Ramos (cell line): ENCODE results near the gene UBE2V1.
"Not testable (repeated sequence)": the region's sequence is repeated elsewhere in the genome, so short reads cannot be mapped to it uniquely, and the experiment has no call there.

Source experiments
- in situ Hi-C: fragments of 300-500 bp; cut with MboI; formaldehyde crosslinking; loops from one replicate; pipeline ENCODE4 v1.14.3; 2022; ENCODE audit warnings: low sequenced_read_pairs; ENCODE audit not compliant: unreplicated experiment

Gene UBE2V1

DNA sequence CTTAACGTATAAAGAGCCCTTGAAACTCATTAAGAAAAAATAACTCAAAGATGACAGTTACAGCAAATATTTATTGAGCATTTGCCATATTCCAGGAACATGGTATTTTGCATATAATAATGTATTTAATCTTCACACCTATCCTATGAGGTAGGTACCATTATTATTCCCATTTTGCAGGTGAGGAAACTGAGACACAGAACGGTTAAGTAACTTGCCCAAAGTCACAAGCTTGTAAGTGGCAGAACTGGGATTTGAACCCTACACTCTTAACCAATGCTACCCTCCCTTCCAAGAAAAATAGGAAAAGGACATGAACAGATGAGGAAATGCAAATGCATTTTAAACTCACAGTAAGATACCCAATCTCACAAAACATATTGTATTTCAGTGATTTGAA lies 5.3 kb upstream of the UBE2V1 start:
- in situ Hi-C loops = no loop called here

DNA sequence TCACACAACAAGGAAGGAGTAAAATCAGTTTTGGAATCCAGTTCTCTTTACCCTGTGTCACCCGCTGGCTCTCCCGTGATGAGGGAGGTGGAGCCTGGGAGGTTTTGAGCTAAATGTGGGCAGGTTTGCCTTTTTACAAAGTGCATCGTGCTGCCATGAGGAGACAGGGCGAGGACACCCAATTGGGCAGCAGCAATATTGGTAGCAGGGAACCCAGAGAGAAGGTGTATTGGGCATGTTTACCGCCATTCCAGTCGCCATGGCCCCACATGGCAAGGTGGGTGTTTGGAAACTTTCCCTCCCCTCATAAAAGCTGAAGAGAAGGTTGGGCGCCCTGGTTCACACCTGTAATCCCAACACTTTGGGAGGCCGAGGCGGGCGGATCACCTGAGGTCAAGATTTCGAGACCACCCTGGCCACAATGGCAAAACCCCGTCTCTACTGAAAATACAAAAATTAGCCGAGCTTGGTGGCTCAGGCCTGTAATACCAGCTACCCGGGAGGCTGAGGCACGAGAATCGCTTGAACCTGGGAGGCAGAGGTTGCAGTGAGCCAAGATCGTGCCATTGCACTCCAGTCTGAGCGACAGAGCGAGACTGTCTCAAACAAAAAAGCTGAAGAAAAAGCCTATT lies 3.5 kb upstream of the UBE2V1 start:
- in situ Hi-C loops = no loop called here

DNA sequence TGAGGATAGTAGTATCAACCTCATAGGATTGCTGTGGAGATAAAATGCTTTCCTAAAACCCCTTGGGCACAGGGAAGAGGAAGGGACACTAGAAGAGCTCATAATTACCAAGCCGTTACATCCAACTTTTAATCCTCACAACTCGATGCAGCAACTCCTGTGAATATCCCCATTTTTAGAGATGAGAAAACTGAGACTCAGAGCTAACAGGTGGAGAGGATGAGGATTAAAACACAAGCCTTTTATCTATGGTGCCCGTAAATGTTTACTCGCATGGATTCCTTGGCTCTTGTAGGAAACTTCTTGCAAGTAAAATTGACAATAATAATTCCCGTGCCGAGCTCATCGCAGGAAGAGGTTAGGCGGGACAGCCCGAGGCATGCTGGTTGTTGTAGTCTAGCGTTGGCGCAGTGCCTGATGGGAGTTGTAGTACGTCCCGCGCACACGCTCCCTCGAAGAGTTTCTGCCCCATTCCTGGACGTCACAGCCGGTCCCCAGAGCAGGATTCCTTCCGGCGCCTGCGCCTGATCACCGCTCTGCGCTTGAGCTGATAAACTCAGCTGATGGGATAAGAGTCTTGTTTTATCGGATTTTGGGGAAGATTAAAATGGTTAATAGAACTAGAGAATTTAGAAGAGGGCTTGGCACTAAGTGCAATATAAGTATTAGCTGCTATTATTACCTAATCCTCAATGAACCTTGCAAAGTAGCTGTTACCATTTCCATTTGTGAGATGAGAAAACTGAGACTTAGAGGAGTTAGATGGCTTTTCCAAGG lies 2.8 kb upstream of the UBE2V1 start:
- in situ Hi-C loops = no loop called here

DNA sequence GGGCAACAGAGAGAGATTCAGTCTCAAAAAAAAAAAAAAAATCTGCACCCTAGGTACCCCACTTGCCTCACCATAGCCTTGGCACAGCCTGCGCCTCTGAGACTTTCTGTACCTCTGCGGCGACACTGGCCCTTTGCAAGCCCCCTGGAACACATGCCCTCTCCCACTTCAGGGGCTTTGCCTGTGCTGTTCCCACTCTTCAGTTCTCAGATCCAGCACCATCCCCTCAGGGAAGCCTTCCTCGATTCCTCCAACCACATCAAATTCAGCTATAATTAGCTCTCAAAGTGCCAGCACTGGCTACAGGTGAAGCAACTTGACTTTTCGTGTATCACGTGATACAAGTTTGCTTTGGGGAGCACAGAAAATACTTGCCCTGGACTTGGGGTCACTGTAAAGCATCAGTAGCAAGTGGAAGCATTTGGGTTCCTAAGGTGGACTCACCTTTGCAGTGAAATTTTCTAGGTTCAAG lies 2.1 kb upstream of the UBE2V1 start:
- in situ Hi-C loops = no loop called here

DNA sequence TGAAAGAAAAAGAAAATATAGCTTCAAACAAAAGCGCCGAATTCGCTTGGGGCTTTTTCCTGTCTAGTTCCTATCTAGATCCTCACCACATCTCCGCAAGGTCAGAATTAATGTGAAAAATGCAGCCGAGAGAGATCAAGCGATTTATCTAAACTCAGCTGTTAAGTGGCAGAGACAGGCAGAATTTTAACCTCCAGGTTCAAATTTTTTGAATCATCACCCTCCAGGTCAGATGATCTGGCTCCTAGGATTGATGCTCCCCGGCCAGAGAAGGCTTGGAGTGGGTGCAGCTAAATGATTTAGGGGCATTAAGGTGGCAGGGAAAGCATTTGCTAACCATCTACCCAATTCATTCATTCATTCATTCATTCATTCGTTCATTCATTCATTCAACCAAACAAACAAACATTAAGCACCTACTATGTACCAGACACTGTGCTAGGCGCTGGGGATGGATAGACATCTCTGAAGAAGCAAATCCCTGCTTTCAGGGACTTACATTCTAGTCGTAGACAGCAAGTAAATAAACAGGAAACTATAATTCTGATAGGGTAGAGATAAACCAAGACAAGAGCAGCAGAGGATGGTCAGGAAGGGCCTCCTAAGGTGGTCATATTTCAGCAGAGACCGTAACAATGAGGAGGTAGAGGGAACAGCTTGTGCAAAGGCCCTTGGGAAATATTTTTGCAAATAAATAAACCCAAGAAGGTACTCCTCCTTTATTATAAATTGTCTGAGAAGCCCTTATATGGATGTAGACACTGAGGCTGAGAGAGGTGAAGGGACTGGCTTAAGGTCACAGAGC lies 672 bp upstream of the UBE2V1 start:
- in situ Hi-C loops = no loop called here

DNA sequence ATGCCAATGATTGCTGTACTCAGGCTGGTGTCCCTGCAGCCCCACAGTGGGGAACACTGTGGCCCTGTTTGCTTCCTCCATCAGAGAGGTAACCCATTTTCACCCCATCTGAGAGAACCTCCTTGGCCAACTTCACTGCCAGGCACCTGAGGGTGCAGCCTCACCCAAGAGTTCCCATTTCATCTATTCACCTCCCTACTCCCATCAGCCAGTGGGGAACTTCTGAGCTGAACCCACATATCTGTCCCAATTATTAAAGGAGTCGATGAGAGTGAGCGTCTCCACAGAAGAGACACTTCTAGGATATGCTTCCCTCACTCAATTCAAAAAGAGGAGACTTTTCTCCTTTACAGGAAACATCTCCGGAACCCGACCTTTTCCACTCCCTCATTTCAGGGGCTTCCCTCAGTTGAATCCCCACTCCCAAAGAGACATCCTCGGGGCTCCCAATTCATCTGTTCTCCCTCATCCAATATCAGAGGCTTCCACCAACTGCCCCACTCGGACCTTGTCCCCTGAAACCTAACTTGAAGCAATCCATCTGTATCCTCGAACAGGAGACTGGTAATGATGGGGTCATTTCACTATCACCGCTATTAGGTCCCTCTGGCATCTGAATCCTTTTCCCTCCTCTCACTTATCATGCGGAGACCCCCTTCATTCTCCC lies 988 bp downstream of the UBE2V1 start:
- in situ Hi-C loops = no loop called here

DNA sequence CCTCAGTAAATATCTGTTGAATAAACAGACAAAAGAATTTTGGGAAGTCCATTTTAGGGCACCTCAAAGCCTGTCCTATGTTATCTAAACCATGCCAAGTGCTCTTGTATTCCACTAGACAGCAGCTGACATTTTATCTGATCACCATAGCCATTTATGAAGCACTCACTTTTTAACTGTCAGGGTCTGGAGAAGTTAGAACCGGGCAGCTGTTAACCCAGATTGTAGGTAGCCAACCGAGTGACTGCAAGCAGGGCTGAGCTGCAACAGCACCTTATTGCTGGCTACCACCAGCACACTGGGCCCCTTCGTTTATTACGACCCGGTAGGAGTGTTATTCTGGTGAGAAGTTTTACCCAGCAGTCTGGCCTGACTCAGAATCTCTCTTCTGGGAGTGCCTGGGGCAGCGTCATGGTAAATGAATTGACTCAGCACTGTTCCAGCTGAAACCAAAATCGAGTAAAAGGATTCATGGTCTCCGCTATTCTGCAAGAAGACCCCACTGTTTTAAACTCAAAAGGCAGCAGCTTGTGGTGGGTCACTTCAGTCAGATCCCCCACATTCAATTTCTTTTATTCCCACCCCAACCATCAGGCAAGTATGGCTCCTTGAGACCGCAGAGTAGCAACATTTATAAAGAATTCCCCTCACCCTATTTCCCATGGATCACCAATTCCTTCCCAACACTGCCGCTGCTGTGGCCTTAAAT lies 1.7 kb downstream of the UBE2V1 start:
- in situ Hi-C loops = no loop called here

DNA sequence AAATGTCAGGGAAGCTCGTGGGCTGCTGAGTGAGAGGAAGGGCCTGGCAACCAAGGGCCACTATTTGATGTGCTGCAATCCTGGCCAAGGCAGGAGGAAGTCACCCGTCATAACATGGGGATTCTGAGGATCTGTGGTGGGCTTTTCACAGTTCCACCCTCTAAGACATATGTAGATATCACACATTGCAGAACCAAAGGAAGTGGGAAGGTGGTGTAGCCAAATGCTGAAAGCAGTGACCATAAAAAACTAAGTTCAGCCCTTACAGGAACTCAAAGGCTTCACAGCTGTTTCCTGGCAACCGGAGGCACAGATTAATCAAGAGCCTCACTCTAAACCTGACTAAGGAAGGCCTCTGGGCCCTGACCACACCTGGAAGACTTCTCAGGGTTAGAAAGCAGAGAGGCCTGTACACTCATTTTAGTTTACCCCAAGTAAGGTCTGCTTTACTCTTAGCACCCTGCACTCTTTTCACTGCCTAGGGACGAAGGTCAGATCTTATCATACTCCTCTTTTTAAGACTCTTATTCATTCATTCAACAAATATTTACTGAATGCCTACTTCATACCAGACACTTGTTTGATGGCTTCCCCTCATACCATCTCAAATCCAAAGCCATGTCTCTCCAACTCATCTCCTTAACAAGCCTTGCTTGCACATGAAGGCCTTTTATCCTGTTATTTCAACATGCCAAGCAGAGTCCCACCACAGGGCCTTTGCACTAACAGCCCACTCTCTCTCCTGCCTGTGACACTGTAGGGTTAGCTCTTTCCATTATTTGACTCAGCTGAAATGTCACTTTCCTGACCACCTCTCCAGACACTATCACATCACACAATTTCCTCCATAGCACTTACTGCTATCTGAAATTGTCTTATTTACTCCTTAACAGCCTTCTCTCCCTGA lies 2.6 kb downstream of the UBE2V1 start:
- in situ Hi-C loops = no loop called here

DNA sequence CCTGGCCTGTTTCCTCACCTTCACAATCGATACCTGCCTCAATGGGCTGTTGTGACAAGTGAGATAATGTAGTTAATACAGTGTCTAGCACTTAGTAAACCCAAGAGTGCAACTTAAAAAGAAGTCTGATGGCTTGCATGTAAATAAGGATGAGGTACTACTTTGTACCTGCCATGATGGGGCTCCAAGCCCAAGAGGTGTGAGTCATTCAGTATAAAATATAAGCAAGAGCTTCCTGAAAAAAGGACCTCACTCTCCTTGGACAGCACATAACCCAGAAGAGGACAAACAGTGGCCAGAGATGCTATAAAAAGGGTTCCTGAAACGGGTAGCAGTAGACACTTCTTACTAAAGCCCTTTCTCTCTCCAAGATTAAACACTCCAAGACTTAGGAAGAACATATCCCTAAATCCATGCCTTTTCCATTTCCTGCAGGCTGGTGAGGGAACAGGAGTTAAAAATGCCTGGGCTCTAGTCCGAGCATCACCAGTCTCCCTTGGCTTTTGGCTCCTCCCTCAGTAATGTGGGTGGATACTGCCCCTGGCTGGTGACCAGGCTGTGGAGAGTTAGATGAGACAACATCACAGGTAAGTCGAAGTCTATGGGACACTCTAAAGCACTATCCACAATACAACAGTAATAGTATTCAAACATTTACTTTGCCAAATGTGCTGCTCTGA lies 4.3 kb downstream of the UBE2V1 start:
- in situ Hi-C loops = no loop called here

DNA sequence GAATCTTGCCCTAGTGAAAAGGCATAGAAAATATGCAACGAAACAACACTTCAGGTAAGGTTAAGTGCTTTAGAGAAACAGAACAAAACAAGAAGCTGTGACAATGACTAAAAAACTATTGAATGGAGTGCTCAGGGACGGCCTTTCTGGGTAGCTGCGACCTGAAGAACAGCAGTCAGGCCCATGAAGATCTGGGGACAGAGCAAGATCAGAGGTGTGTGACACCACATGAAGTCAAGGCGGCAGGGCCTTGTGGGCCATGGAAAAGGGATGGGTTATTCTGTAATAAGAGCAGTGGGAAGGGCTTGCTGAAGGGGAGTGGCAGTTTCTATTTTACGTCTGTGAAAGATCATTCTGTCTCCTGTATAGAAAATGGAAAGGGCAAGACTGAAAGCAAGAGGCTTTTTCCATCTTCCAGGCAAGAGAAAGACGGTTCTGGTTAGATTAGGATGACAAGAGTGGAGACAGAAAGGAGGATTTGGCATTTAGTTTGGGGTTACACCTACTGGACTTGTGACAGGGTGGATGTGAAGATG lies 5.1 kb downstream of the UBE2V1 start:
- in situ Hi-C loops = no loop called here

DNA sequence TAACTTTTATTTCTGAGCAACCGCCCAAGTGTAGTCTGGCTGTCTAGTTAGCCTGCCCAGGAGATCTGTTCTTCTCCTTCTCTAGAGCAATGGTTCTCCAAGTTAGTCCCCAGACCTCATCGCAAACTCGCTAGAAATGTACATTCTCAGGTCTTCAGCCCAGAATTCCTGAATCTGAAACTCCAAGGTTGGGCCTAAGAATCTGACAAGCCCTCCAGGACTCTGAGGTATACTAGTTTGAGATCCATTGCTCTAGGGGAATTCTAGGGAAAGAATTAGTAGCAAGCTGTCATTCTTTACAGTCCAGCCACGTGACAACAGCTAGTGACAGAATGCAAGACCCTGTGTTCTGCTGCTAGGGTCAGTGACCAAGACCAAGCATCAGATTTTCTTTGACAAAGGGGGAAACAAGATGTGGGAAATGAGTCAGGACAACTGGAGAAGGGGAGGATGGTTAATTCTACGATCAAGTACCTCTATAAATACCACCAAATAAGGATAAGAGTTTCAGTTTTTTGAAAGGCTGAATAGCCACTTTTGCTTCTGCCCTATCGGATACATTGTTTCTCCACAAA lies 5.8 kb downstream of the UBE2V1 start:
- in situ Hi-C loops = no loop called here

DNA sequence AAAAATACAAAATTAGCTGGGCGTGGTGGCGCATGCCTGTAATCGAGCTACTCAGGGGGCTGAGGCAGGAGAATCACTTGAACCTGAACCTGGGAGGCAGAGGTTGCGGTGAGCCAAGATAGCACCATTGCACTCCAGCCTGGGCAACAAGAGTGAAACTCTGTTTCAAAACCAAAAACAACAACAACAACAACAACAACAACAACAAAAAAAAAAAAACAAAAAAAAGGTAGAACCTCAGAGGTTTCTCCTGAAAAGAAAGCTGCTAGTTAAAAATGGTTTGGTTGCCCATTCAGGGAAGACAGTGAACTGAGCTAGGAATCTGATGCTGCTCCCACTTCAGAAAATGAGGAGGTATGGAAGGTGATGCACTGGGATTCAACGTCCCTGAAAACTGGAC lies 6.3 kb downstream of the UBE2V1 start:
- in situ Hi-C loops = not testable (repeated sequence)

DNA sequence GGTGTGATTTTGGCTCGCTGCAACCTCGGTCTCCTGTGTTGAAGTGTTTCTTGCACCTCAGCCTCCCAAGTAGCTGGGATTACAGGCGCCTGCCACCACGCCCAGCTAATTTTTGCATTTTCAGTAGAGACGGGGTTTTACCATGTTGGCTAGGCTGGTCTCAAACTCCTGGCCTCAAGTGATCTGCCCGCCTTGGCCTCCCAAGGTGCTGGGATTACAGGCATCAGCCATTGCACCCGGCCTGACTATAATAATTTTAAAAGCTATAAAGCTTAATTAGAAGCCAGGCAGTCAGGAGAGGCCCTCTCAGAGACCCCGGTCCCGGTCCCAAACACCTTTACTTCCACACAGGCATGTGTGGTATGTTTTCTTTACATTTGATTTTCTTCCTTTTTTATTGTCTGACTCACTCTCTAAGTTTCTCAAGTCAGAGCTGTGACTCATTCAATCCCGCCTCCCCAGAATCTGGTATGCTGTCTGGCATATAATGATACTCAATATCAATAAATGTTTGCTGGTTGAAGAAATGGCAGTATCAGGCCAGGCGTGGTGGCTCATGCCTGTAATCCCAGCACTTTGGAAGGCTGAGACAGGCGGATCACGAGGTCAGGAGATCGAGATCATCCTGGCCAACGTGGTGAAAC lies 9.4 kb downstream of the UBE2V1 start:
- in situ Hi-C loops = not testable (repeated sequence)

DNA sequence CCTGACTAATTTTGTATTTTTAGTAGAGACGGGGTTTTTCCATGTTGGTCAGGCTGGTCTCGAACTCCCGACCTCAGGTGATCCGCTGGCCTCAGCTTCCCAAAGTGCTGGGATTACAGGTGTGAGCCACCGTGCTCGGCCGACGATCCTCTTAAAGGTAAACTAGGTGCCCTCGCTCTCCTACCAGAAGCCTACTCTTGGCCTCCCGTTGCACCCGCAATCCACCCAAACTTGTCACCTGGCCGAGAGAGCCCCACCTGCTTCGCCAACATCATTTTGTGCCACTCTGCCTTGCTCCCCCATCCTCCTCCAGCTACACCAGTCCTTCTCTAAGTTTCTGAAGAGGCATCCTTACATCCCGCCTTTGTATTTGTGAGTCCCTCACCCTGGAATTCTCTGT lies 10.4 kb downstream of the UBE2V1 start:
- in situ Hi-C loops = not testable (repeated sequence)

DNA sequence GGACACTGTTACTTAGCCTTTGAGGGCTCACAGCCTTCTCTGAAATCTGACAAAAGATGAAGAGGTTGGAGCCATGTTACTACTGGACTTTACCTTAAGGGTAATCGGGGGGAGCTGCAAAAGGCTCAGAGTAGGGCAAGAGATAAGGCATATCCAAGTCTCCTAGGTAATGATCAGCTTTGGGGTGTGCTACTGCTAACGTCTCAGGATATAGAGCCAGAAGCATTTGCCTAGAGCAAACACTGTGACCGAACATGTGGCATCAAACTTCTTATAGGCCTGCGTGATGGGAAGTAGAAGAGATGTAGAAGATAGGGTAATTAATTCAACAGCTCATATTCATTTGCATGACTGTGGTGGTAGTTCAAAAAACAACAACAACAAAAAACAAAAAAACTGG lies 11.1 kb downstream of the UBE2V1 start:
- in situ Hi-C loops = no loop called here

DNA sequence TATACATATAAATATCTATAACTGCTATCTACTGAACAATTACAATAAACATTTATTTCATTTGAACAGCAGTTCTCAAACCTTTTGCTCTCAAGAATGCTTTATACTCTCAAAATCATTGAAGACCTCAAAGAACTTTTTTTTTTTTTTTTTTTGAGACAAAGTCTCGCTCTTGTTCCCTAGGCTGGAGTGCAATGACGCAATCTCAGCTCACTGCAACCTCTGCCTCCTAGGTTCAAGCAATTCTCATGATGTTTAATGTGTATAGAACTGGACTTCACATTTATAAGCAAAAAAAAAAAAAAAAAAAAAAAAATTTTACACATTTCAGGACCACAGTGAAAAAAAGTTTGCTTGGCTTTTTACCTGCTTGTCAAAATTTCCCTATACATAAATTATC lies 11.7 kb downstream of the UBE2V1 start:
- in situ Hi-C loops = no loop called here

DNA sequence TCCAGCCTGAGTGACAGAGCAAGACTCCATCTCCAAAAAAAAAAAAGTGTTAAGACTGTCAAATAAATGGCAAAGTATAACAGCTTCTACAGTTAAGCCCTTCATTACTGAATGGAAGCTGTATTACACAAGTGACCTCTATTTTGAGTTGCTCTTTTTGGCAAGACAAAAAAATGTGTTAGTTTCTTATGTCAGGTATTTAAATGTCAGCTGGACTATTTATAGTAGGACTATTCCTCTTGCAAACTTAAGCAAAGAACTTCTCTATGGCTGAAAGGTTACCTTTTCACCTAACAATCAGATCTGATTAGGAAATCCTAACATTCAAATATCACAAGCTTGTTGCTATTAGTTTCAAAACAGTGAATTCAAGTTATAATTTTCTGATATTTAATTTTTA lies 12.4 kb downstream of the UBE2V1 start:
- in situ Hi-C loops = no loop called here
